Measurements from ENCODE around the gene SLC23A2.

GRCh38 chr20:4904127-4904860, 97.0 kb downstream of the SLC23A2 start:
- no peak for TF ChIP-seq CTCF (IDR thresholded peaks at IDR 0.05)
- no peak for TF ChIP-seq POLR2A (IDR thresholded peaks at IDR 0.05)
- TF ChIP-seq POLR2AphosphoS5 (IDR thresholded peaks at IDR 0.05), result no peak

All from suprapubic skin (tissue), 4 donors.